GM12864 (cell line): ENCODE data around the gene TTC39A.

ENCODE experiments used
- DNase-seq: peaks from one replicate; pipeline ENCODE4 v3.0.0-alpha.2; 2011; ENCODE audit warnings: low read depth
- H3K4me3 ChIP-seq: 2 replicates; pipeline ENCODE4 v1.5.1; 2011; ENCODE audit warnings: mild to moderate bottlenecking, low read depth, low read length, control low read depth
- TF ChIP-seq, protein P1 (sequence below): IDR thresholded peaks from 2 replicates; pipeline ENCODE4 v1.5.1; 2011; ENCODE audit warnings: low read depth, mild to moderate bottlenecking, moderate library complexity, low read length, control low read depth, inconsistent platforms; ENCODE audit errors: missing control alignments

Gene TTC39A

DNA sequence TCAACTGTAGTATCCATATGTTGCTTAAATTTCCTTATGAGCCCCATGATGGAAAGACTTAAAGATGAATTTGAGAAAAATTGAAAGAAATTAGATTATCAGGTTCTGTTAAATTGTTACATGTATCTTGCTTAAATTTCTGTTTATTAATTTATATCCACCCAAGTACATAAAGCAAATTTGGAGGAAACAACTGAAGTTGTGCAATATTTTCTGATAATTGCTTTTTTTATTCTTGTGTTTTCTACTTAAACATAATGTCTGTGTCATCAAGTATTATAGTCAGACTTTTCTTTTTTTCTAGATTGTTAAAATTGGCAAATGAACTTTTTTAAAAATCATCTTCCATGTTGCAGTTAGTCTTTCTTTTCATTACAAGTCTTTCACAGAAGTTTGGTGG lies 57.4 kb downstream of the TTC39A start:
- TF ChIP-seq, protein P1, sequence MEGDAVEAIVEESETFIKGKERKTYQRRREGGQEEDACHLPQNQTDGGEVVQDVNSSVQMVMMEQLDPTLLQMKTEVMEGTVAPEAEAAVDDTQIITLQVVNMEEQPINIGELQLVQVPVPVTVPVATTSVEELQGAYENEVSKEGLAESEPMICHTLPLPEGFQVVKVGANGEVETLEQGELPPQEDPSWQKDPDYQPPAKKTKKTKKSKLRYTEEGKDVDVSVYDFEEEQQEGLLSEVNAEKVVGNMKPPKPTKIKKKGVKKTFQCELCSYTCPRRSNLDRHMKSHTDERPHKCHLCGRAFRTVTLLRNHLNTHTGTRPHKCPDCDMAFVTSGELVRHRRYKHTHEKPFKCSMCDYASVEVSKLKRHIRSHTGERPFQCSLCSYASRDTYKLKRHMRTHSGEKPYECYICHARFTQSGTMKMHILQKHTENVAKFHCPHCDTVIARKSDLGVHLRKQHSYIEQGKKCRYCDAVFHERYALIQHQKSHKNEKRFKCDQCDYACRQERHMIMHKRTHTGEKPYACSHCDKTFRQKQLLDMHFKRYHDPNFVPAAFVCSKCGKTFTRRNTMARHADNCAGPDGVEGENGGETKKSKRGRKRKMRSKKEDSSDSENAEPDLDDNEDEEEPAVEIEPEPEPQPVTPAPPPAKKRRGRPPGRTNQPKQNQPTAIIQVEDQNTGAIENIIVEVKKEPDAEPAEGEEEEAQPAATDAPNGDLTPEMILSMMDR, result no peak
- DNase-seq, result no peak

DNA sequence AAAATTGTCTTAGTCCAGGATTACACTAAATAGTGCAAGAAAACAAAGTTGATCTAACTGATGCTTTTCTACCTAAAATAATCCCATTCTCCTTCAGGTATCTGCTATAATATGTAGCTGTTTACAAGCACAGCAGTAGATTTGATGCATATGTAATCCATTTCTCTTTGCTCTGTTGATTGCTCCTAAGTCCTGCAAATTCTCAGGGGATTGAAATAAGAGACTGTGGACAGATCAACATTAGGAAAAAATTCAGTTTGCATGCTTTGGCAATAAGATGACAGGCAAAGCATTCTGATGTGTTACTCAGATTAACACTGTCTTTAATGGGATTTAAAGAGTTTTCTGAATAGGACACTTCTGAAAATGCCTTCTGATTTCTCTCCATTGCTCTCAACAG lies 59.6 kb downstream of the TTC39A start:
- no peak overlapping the region for H3K4me3 ChIP-seq
- TF ChIP-seq, protein P1, result no peak
- DNase-seq, result no peak

More for the DNA sequence above, 57.4 kb downstream of the TTC39A start:
- H3K4me3 ChIP-seq, result no peak overlapping the region

DNA sequence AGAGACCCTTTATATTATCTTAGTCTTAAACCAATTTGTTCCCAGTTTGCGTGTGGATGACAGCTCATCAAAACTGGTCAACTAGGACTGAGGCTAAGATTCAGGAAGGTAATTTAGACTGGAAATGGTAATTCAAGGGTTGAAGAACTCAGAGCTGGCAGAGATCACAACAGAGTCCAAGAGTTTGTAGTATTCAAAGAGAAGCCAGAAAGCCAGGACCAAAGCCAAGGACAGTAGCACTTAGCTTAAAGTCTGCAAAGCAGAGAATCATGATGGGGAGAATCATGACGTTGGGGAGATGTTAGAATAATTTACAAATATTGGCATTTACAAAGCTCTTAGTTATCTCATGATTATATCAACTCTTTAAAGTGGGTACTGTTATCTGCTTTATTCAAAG lies 61.7 kb downstream of the TTC39A start:
- TF ChIP-seq, protein P1, result no peak
- no peak for DNase-seq
- H3K4me3 ChIP-seq, result no peak overlapping the region

DNA sequence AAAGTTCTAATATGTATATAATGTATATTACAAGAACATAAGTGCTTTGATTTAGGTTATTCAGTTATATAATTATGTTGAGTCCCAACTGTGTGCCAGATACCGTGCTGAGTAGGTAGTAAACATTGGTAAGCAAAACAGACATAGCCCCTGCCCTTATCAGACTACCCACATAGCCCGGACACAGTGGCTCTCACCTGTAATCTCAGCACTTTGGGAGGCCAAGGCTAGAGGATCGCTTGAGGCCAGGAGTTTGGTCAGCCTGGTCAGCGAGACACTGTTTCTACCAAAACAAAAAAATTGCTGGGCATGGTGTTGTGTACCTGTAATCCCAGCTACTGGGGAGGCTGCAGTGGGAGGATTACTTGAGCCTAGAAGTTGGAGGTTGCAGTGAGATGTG lies 63.6 kb downstream of the TTC39A start:
- no peak overlapping the region for H3K4me3 ChIP-seq
- DNase-seq, result no peak
- TF ChIP-seq, protein P1, result no peak

DNA sequence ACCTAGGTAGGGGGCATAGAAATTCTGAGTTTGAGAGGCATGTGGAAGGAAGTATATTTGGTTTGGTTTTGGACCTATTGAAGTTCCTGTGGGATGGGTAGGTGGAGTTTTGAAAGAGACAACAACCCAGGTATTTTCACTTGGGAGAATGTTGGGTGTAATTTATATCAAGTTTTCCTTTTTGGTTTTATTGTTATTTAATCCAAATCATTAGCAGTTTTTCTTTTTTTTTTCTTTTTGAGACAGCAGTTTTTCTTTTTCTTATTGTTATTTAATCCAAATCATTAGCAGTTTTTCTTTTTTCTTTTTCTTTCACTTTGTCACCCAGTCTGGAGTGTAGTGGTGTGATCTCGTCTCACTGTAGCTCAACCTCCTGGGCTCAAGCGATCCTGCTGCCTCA lies 64.2 kb downstream of the TTC39A start:
- no peak for DNase-seq
- TF ChIP-seq, protein P1, result no peak
- H3K4me3 ChIP-seq, result no peak overlapping the region

DNA sequence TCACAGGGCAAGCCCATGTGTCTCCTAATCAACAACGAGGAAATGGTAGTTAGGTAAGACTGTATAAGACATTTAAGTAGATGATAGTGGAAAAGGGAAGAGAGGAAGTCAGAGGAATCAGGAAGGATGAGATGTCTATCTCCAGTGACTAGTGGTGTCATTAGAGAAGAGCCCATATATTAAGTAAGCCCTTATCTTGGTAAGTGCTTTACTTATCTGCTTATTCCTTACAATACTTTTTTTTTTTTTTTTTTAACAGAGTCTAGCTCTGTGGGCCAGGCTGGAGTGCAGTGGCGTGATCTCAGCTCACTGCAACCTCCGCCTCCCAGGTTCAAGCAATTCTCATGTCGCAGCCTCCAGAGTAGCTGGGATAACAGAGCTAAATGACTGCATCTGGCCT lies 64.7 kb downstream of the TTC39A start:
- DNase-seq, result no peak
- TF ChIP-seq, protein P1, result no peak
- no peak overlapping the region for H3K4me3 ChIP-seq

DNA sequence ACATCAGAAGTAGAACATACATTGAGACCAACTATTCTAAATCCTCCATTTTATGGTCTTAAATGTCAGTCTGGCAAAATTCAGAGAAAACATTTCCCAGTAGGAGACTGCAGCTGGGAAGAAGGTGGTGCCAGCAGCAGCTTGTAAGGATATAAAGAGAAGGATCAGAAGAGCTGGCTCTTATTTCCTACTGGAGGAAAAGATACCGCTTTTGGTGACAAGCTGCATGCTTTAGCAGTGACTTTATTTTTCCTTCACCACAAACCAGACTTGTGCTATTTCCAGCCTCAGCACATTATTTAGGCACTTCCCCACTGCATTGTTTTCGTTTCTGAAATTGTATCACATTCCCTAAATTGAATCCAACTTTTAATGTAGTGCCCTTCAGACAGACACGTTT lies 65.9 kb downstream of the TTC39A start:
- TF ChIP-seq, protein P1, result no peak
- no peak for DNase-seq
- H3K4me3 ChIP-seq, result no peak overlapping the region
